Astrocyte of the cerebellum (primary cell): Measurements from ENCODE around the gene BACE1-AS.

Source experiments
- DNase-seq: peaks from one replicate; pipeline ENCODE4 v3.0.0-alpha.2; 2011; ENCODE audit warnings: low read depth
- H3K4me3 ChIP-seq: 2 replicates; pipeline ENCODE4 v1.5.1; 2011; ENCODE audit warnings: mild to moderate bottlenecking, low read depth, low read length, moderate library complexity
- CTCF ChIP-seq: IDR thresholded peaks from 2 replicates; pipeline ENCODE4 v1.5.1; 2012; ENCODE audit warnings: low read length, low read depth, moderate library complexity, mild to moderate bottlenecking; ENCODE audit errors: missing control alignments
- in situ Hi-C: cut with HindIII; loops from 2 replicates; pipeline ENCODE4 v1.10.0; 2017; ENCODE audit warnings: low sequenced_read_pairs

BACE1-AS gene

GRCh38 chr11:117327567-117328374, 36.6 kb downstream of the BACE1-AS start, which contains the start of gene CEP164:
Gene CEP164, plus strand, starts transcription at chr11:117327854. Its CDS starts 10,733 bp downstream, at chr11:117338587.
- in situ Hi-C loops, result no loop called here
- H3K4me3 ChIP-seq, result peak within 1 kb of the TSS; percentile 87
- TF ChIP-seq CTCF, result no peak
- peak; percentile 87 for DNase-seq

- peak; percentile 23 for DNase-seq
- H3K4me3 ChIP-seq, result peak overlapping the region; percentile 87
- in situ Hi-C loops, result no loop called here
- no peak for TF ChIP-seq CTCF
Observed at GRCh38 chr11:117328375-117329010, 37.3 kb downstream of the BACE1-AS start.

GRCh38 chr11:117332843-117333242, 41.7 kb downstream of the BACE1-AS start:
- TF ChIP-seq CTCF, result no peak
- in situ Hi-C loops, result no loop called here
- DNase-seq, result no peak
- H3K4me3 ChIP-seq, result no peak overlapping the region

- in situ Hi-C loops, result no loop called here
- DNase-seq, result no peak
- H3K4me3 ChIP-seq, result no peak overlapping the region
- no peak for TF ChIP-seq CTCF
Observed at GRCh38 chr11:117333917-117334316, 42.8 kb downstream of the BACE1-AS start.

GRCh38 chr11:117334896-117335295, 43.8 kb downstream of the BACE1-AS start:
- H3K4me3 ChIP-seq, result no peak overlapping the region
- in situ Hi-C loops, result no loop called here
- no peak for DNase-seq
- TF ChIP-seq CTCF, result no peak

- DNase-seq, result no peak
- no peak for TF ChIP-seq CTCF
- in situ Hi-C loops, result no loop called here
- H3K4me3 ChIP-seq, result no peak overlapping the region
Observed at GRCh38 chr11:117335399-117335798, 44.3 kb downstream of the BACE1-AS start.
